ENCODE data around the gene PLPPR3. TPM values are rescaled to one million over a fixed set of nuclear protein-coding genes. Genes with fewer than 3 reads are reported as not detected.
A peak's percentile ranks its signal among the peaks of the same experiment; 100 is the strongest.

The PLPPR3 gene
- total RNA-seq, 4 donors from 2014 or later, result not detected

- peak in 1 of 3 donors; percentile 33 for DNase-seq
- H3K4me3 ChIP-seq, result no peak overlapping the region
- peaks cover 3 to 93% (median 7%) of the 10 kb centered on the region in 3 donors for H3K36me3 ChIP-seq
- no peaks in the 10 kb centered on the region for H3K9me3 ChIP-seq
- TF ChIP-seq POLR2A (IDR thresholded peaks at IDR 0.05) (no peak), CTCF (IDR thresholded peaks at IDR 0.05) (no peak)
- H3K27ac ChIP-seq, result no peak overlapping the region
- H3K4me1 ChIP-seq, result peaks cover 5 to 30% (median 17%) of the 10 kb centered on the region in 4 donors
- no peaks in the 10 kb centered on the region for H3K27me3 ChIP-seq
Measured at GRCh38 chr19:805600-806550, 15.9 kb downstream of the PLPPR3 start.

GRCh38 chr19:805166-805551 is 16.6 kb downstream of the PLPPR3 start:
- no peak overlapping the region for H3K4me3 ChIP-seq
- TF ChIP-seq CTCF (IDR thresholded peaks at IDR 0.05) (peak in 1 of 6 experiments; percentile 29), POLR2A (IDR thresholded peaks at IDR 0.05) (no peak)
- H3K27ac ChIP-seq, result no peak overlapping the region
- no peaks in the 10 kb centered on the region for H3K27me3 ChIP-seq
- H3K36me3 ChIP-seq, result peaks cover 3 to 86% (median 7%) of the 10 kb centered on the region in 3 donors
- DNase-seq, result no peak
- H3K9me3 ChIP-seq, result no peaks in the 10 kb centered on the region
- H3K4me1 ChIP-seq, result peaks cover 10 to 37% (median 23%) of the 10 kb centered on the region in 4 donors

GRCh38 chr19:804419-805165 is 17.2 kb downstream of the PLPPR3 start:
- no peak for DNase-seq
- H3K27me3 ChIP-seq, result no peaks in the 10 kb centered on the region
- H3K36me3 ChIP-seq, result peaks cover 3 to 85% (median 7%) of the 10 kb centered on the region in 3 donors
- TF ChIP-seq CTCF (IDR thresholded peaks at IDR 0.05) (no peak), POLR2A (IDR thresholded peaks at IDR 0.05) (no peak)
- no peaks in the 10 kb centered on the region for H3K9me3 ChIP-seq
- no peak overlapping the region for H3K4me3 ChIP-seq
- peaks cover 10 to 43% (median 29%) of the 10 kb centered on the region in 4 donors for H3K4me1 ChIP-seq
- H3K27ac ChIP-seq, result no peak overlapping the region

- no peak overlapping the region for H3K27ac ChIP-seq
- H3K9me3 ChIP-seq, result no peaks in the 10 kb centered on the region
- no peak for TF ChIP-seq CTCF (IDR thresholded peaks at IDR 0.05)
- no peak for TF ChIP-seq POLR2A (IDR thresholded peaks at IDR 0.05)
- H3K27me3 ChIP-seq, result no peaks in the 10 kb centered on the region
- H3K4me1 ChIP-seq, result peaks cover 10 to 50% (median 36%) of the 10 kb centered on the region in 4 donors
- DNase-seq, result no peak
- peaks cover 3 to 84% (median 7%) of the 10 kb centered on the region in 3 donors for H3K36me3 ChIP-seq
- no peak overlapping the region for H3K4me3 ChIP-seq
Measured at GRCh38 chr19:803686-804418, 17.9 kb downstream of the PLPPR3 start.

GRCh38 chr19:803099-803561 is 18.6 kb downstream of the PLPPR3 start:
- Histone ChIP-seq H3K4me1 (peaks cover 10 to 52% (median 39%) of the 10 kb centered on the region in 4 donors), H3K4me3 (no peak overlapping the region), H3K27ac (peak overlapping the region in 1 of 4 donors; percentile 33), H3K9me3 (no peaks in the 10 kb centered on the region), H3K36me3 (peaks cover 3 to 77% (median 7%) of the 10 kb centered on the region in 3 donors), H3K27me3 (no peaks in the 10 kb centered on the region)
- DNase-seq, result no peak
- TF ChIP-seq POLR2A (IDR thresholded peaks at IDR 0.05) (no peak), CTCF (IDR thresholded peaks at IDR 0.05) (no peak)

Measured in Peyer's patch (tissue), 4 donors.